Common myeloid progenitor, CD34-positive (primary cell): ENCODE data around the gene IL19.

Experiments
- CTCF ChIA-PET: fragments of 350-600 bp; sonication (Branson Sonifier 250); formaldehyde crosslinking; loops from one replicate; lab custom pipeline; 2021; ENCODE audit warnings: antibody characterized with exemption; lab: Charles Lee
- POLR2A ChIA-PET: fragments of 350-600 bp; sonication (Branson Sonifier 250); formaldehyde crosslinking; loops from one replicate; lab custom pipeline; 2021; ENCODE audit warnings: antibody characterized with exemption; lab: Charles Lee
- DNase-seq, 3 donors: peaks; one replicate each; pipeline versions ENCODE4 v3.0.0 to v3.0.0-alpha.2; 2013
- H3K27ac ChIP-seq, 2 experiments: 1 replicate in 1 of 2; 2 replicates in 1 of 2; pipeline ENCODE4 v1.7.0; 2013; ENCODE audit warnings: inconsistent platforms in 2 of 2, low read length in 2 of 2, mild to moderate bottlenecking in 2 of 2, low read depth in 1 of 2, moderate library complexity in 1 of 2; ENCODE audit not compliant: severe bottlenecking in 2 of 2, insufficient read depth in 1 of 2, poor library complexity in 1 of 2
- H3K27me3 ChIP-seq, 5 experiments: replicated peaks in 2 of 5; 1 replicate in 3 of 5; 2 replicates in 2 of 5; pipeline versions ENCODE4 v1.6.1 to v1.7.0; 2013; ENCODE audit warnings: low read length in 4 of 5, mild to moderate bottlenecking in 2 of 5, moderate library complexity in 2 of 5, inconsistent platforms in 1 of 5; ENCODE audit not compliant: insufficient read depth in 5 of 5, control insufficient read depth in 4 of 5
- H3K36me3 ChIP-seq, 4 experiments: 1 replicate in 2 of 4; 2 replicates in 2 of 4; pipeline versions ENCODE4 v1.6.1 to v1.7.0; 2013; ENCODE audit warnings: low read length in 3 of 4, control low read depth in 1 of 4, mild to moderate bottlenecking in 1 of 4; ENCODE audit not compliant: control insufficient read depth in 4 of 4, insufficient read depth in 4 of 4
- H3K4me1 ChIP-seq, 4 experiments: 1 replicate in 3 of 4; 2 replicates in 1 of 4; pipeline versions ENCODE4 v1.6.1 to v1.7.1; 2013; ENCODE audit warnings: low read length in 3 of 4, mild to moderate bottlenecking in 3 of 4, control low read depth in 1 of 4, inconsistent platforms in 1 of 4, moderate library complexity in 1 of 4; ENCODE audit not compliant: control insufficient read depth in 4 of 4, insufficient read depth in 4 of 4; ENCODE audit errors: control extremely low read depth in 1 of 4
- H3K4me3 ChIP-seq, 7 experiments: 1 replicate in 4 of 7; 2 replicates in 3 of 7; pipeline versions ENCODE4 v1.5.1 to v1.7.0; 2013; ENCODE audit warnings: mild to moderate bottlenecking in 7 of 7, low read length in 6 of 7, moderate library complexity in 6 of 7, inconsistent platforms in 2 of 7, low read depth in 2 of 7, control low read depth in 1 of 7; ENCODE audit not compliant: insufficient read depth in 4 of 7, control insufficient read depth in 1 of 7; ENCODE audit errors: extremely low read depth in 1 of 7
- H3K9me3 ChIP-seq, 5 experiments: 1 replicate in 4 of 5; 2 replicates in 1 of 5; pipeline versions ENCODE4 v1.6.1 to v1.7.1; 2013; ENCODE audit warnings: low read length in 4 of 5, mild to moderate bottlenecking in 2 of 5, inconsistent platforms in 1 of 5, low read depth in 1 of 5, moderate library complexity in 1 of 5; ENCODE audit not compliant: control insufficient read depth in 4 of 5, insufficient read depth in 2 of 5; ENCODE audit errors: control extremely low read depth in 1 of 5
- WGBS: methylation state at CpG from one replicate; pipeline ENCODE4 v1.1.5; 2013; ENCODE audit not compliant: insufficient coverage; 5-methylcytosine and 5-hydroxymethylcytosine counted together

The IL19 gene

GRCh38 chr1:206839006-206839560, 68.5 kb downstream of the IL19 start:
- ChIA-PET POLR2A (no interaction called here), CTCF (interaction anchor here (1.2 kb wide), 1 partner anchor 25 kb away, joined by 3 read pairs; no protein-coding TSS in a partner anchor)
- Histone ChIP-seq H3K27ac (no peak overlapping the region), H3K9me3 (no peaks in the 10 kb centered on the region), H3K27me3 (no peaks in the 10 kb centered on the region), H3K4me1 (peaks cover 0 to 14% (median 0%) of the 10 kb centered on the region in 4 experiments), H3K4me3 (no peak overlapping the region), H3K36me3 (no peaks in the 10 kb centered on the region)
- no peak for DNase-seq
- 95% methylated on average over 4 of the region's 4 CpGs for WGBS

- DNase-seq = no peak
- ChIA-PET CTCF (interaction anchor here (1.2 kb wide), 1 partner anchor 24 kb away, joined by 3 read pairs; no protein-coding TSS in a partner anchor), POLR2A (no interaction called here)
- no peaks in the 10 kb centered on the region for H3K27me3 ChIP-seq
- WGBS = 96% methylated on average over 7 of the region's 7 CpGs
- no peak overlapping the region for H3K27ac ChIP-seq
- H3K9me3 ChIP-seq = no peaks in the 10 kb centered on the region
- no peaks in the 10 kb centered on the region for H3K36me3 ChIP-seq
- H3K4me1 ChIP-seq = peaks cover 0 to 7% (median 0%) of the 10 kb centered on the region in 4 experiments
- no peak overlapping the region for H3K4me3 ChIP-seq
Observed at GRCh38 chr1:206839857-206840256, 69.3 kb downstream of the IL19 start.

GRCh38 chr1:206841609-206842323, 71.2 kb downstream of the IL19 start:
- DNase-seq = no peak
- no peaks in the 10 kb centered on the region for H3K27me3 ChIP-seq
- 94% methylated on average over 6 of the region's 7 CpGs for WGBS
- no peak overlapping the region for H3K27ac ChIP-seq
- no peaks in the 10 kb centered on the region for H3K9me3 ChIP-seq
- no peaks in the 10 kb centered on the region for H3K4me1 ChIP-seq
- no peak overlapping the region for H3K4me3 ChIP-seq
- no peaks in the 10 kb centered on the region for H3K36me3 ChIP-seq
- ChIA-PET CTCF (interaction anchor here (0.7 to 1.4 kb wide), 5 partner anchors 10 to 116 kb away, joined by 3 to 4 read pairs (median 3); no protein-coding TSS in a partner anchor), POLR2A (no interaction called here)

GRCh38 chr1:206842854-206843253, 72.3 kb downstream of the IL19 start:
- CTCF ChIA-PET = interaction anchor here (1.1 to 1.6 kb wide), 4 partner anchors 10 to 117 kb away, joined by 3 to 4 read pairs (median 3); no protein-coding TSS in a partner anchor
- Histone ChIP-seq H3K4me1 (no peaks in the 10 kb centered on the region), H3K36me3 (no peaks in the 10 kb centered on the region), H3K27ac (no peak overlapping the region), H3K4me3 (no peak overlapping the region), H3K9me3 (no peaks in the 10 kb centered on the region), H3K27me3 (no peaks in the 10 kb centered on the region)
- POLR2A ChIA-PET = no interaction called here
- DNase-seq = no peak

GRCh38 chr1:206843626-206844025, 73.1 kb downstream of the IL19 start:
- no peak for DNase-seq
- Histone ChIP-seq H3K36me3 (no peaks in the 10 kb centered on the region), H3K27me3 (no peaks in the 10 kb centered on the region), H3K4me1 (no peaks in the 10 kb centered on the region), H3K27ac (no peak overlapping the region), H3K4me3 (no peak overlapping the region), H3K9me3 (no peaks in the 10 kb centered on the region)
- WGBS = 100% methylated on average over 3 of the region's 4 CpGs
- ChIA-PET CTCF (interaction anchor here (1.4 to 1.6 kb wide), 2 partner anchors 10 to 118 kb away, joined by 3 to 4 read pairs; no protein-coding TSS in a partner anchor), POLR2A (no interaction called here)

- no peaks in the 10 kb centered on the region for H3K36me3 ChIP-seq
- H3K27ac ChIP-seq = no peak overlapping the region
- no peak overlapping the region for H3K4me3 ChIP-seq
- no peaks in the 10 kb centered on the region for H3K9me3 ChIP-seq
- DNase-seq = no peak
- no peaks in the 10 kb centered on the region for H3K4me1 ChIP-seq
- POLR2A ChIA-PET = no interaction called here
- no peaks in the 10 kb centered on the region for H3K27me3 ChIP-seq
- CTCF ChIA-PET = interaction anchor here (0.9 to 2.5 kb wide), 6 partner anchors 9 to 37 kb away, joined by 3 to 9 read pairs (median 4); partner anchors contain the start of gene IL20
Observed at GRCh38 chr1:206846487-206846886, 75.9 kb downstream of the IL19 start.

- CTCF ChIA-PET = interaction anchor here (0.9 to 2.5 kb wide), 4 partner anchors 11 to 557 kb away, joined by 3 to 8 read pairs (median 4); partner anchors contain the start of gene IL20
- WGBS = 100% methylated on average over 3 of the region's 3 CpGs
- Histone ChIP-seq H3K4me3 (no peak overlapping the region), H3K27ac (no peak overlapping the region), H3K27me3 (no peaks in the 10 kb centered on the region), H3K36me3 (no peaks in the 10 kb centered on the region), H3K4me1 (no peaks in the 10 kb centered on the region), H3K9me3 (no peaks in the 10 kb centered on the region)
- POLR2A ChIA-PET = no interaction called here
- peak in 2 of 3 donors; percentile 28 to 62 for DNase-seq
Observed at GRCh38 chr1:206847337-206847834, 76.8 kb downstream of the IL19 start.
